ENCODE measurements around the gene PIK3CG.

The PIK3CG gene

GRCh38 chr7:106858618-106859532 is 6.2 kb upstream of the PIK3CG start:
- no peak for DNase-seq (ENCODE audit: low read depth)

GRCh38 chr7:106862317-106863089 is 2.6 kb upstream of the PIK3CG start:
- DNase-seq (ENCODE audit: low read depth): no peak

- DNase-seq (ENCODE audit: low read depth): no peak
These were observed 1.6 kb upstream of the PIK3CG start for GRCh38 chr7:106863274-106863997.

GRCh38 chr7:106864298-106865081 is 592 bp upstream of the PIK3CG start:
- no peak for DNase-seq (ENCODE audit: low read depth)

- no peak for DNase-seq (ENCODE audit: low read depth)
These were observed 1.5 kb downstream of the PIK3CG start for GRCh38 chr7:106866298-106867281.

- DNase-seq (ENCODE audit: low read depth): no peak
These were observed 2.7 kb downstream of the PIK3CG start for GRCh38 chr7:106867641-106868351.

- DNase-seq (ENCODE audit: low read depth): no peak
These were observed 3.3 kb downstream of the PIK3CG start for GRCh38 chr7:106868364-106868763.

GRCh38 chr7:106869954-106870353 is 4.9 kb downstream of the PIK3CG start:
- no peak for DNase-seq (ENCODE audit: low read depth)

- DNase-seq (ENCODE audit: low read depth): no peak
These were observed 5.4 kb downstream of the PIK3CG start for GRCh38 chr7:106870528-106870927.

- no peak for DNase-seq (ENCODE audit: low read depth)
These were observed 5.9 kb downstream of the PIK3CG start for GRCh38 chr7:106870983-106871410.

- no peak for DNase-seq (ENCODE audit: low read depth)
These were observed 6.9 kb downstream of the PIK3CG start for GRCh38 chr7:106871793-106872571.

- DNase-seq (ENCODE audit: low read depth): no peak
These were observed 7.7 kb downstream of the PIK3CG start for GRCh38 chr7:106872763-106873162.

- no peak for DNase-seq (ENCODE audit: low read depth)
These were observed 9.0 kb downstream of the PIK3CG start for GRCh38 chr7:106874076-106874475.

GRCh38 chr7:106875508-106875907 is 10.4 kb downstream of the PIK3CG start:
- no peak for DNase-seq (ENCODE audit: low read depth)

GRCh38 chr7:106878748-106879439 is 13.8 kb downstream of the PIK3CG start:
- no peak for DNase-seq (ENCODE audit: low read depth)

- no peak for DNase-seq (ENCODE audit: low read depth)
These were observed 16.9 kb downstream of the PIK3CG start for GRCh38 chr7:106881984-106882383.

- no peak for DNase-seq (ENCODE audit: low read depth)
These were observed 18.5 kb downstream of the PIK3CG start for GRCh38 chr7:106883456-106884026.

- no peak for DNase-seq (ENCODE audit: low read depth)
These were observed 20.6 kb downstream of the PIK3CG start for GRCh38 chr7:106885652-106886051.

All from stimulated activated CD8-positive, alpha-beta memory T cell treated with anti-CD3 and anti-CD28 coated beads, Interleukin-12 subunit alpha, Interleukin-12 subunit beta, amount 100 ng/mL, for 1 hour (primary cell).